ENCODE data around the gene VCPKMT.
A peak's percentile ranks its signal among the peaks of the same experiment; 100 is the strongest.

The VCPKMT gene

DNA sequence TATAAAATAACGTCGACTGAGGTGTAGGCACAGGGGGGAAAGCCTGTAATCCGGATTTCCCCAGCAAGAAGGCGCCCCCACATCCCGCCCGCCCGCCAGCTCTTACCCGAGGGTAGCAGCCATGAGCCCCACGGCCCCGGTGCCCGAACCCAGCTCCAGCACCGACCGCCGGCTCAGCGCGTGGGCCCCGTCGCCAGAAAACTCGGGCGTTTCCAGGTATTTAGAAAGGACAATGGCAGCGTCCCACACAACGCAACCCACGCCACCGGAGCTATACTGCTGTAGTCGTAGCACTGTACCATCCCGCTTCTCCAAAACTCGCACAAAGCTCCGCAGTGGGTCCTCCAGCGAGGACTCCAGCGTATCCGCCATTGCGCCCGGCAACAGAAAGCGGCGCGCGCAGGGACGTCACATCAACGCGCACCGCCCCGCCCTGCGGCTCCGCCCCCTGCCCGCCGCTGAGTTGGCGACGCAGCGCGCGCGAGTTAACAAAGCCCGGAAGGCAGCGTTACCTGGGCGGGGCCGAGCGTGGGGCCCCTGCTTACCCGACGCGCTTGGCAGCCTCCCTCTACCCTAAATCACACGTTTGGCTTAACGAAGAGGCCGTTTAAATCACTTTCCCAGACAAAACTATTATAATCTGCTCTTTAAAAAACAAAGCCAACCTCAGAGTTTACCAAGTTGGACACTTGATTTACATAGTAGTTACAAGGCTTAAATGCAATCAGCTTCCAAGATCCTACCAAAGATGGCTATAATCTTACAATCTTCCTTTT is at the start of gene VCPKMT:
Gene VCPKMT, minus strand, starts transcription at position 392 of the 776 bp plus-strand sequence. Its CDS starts 20 bp downstream, at position 372.
- peak; percentile 96 to 97 for DNase-seq

DNA sequence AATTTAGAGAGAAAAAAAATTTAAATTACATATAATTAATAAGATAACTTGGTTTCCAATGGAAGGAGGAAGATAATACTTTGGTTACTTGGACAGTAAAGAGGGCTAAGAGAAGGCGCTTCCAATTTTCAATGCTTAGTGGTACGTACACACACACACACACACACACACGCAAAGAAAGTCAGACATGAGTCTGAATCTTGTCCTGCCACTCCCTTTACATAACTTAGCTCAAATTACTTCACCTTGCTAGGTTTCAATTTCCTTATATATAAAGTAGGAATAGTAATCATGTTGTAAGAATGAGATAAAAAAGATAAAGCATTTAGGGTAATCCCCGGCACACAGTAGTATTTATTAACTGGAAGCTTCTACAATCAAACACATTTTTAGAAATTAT is 39.7 kb upstream of the VCPKMT start:
- DNase-seq: no peak

DNA sequence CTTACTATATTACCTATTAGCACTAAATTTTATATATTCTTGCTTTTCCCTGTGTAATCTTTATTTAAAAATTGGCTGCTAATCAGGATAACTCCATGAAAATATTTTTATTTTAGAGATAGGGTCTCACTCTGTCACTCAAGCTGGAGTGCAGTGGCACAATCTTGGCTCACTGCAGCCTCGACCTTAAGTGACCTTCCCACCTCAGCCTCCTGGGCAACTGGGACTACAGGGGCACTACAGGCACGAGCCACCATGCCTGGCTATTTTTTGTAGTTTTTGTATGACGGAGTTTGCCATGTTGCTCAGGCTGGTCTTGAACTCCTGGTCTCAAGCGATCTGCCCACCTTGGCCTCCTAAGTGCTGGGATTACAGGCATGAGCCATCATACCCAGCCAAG is 32.4 kb upstream of the VCPKMT start:
- DNase-seq: no peak

- no peak for DNase-seq
Observed at GRCh38 chr14:50139192-50139591, 22.8 kb upstream of the VCPKMT start.

DNA sequence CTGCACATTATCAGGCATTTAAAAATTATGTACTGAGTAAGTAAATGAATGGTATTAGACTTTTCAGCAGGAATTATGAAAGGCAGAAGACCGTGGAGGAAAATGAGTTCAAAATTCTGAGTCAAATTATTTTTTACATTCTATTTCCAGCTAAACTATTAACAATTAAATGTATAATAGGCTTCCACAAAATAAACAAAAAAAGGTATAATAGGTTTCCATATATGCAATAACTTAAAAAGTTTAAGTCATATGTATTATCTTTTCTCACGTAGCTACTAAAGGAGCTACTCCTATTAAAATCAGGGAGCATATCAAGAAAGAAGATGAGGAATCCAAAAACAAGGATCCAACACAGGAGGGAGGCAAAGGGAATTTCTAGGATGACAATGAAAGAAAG is 11.4 kb upstream of the VCPKMT start:
- DNase-seq: no peak

DNA sequence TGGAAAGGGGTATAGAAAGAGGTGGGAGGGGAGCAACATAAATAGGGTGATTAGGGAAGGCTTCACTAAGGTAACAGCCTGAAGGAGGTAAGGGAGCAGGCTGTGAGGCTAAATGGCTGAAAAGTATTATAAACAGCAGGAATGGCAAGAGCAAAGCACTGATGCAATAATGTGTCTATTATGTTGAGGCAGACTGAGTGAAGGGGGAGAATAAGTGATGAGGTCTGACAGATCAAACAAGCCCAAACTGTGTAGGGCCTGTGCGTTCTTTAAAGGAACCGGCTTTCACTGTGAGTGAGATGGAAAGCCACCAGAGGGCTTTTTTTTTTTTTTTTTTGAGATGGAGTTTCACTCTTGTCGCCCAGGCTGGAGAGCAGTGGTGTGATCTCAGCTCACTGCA is 6.7 kb upstream of the VCPKMT start:
- DNase-seq: no peak

DNA sequence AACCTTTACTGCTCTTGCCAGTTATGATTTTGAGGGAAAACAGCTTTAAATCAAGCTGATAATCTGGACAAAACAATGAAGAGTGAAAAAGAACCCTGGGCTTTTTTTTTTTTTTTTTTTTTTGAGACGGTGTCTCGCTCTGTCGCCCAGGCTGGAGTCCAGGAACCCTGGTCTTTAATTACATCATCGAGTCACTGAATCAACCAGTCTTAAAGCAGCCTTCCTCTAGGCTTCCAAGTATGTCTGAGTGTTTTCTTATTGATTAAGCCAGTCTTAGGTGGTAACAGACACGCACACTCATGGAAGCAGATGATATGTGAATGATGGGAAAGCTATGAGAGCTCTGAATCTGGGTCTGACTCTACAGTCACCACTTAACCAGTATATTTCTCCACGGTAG is 5.9 kb upstream of the VCPKMT start:
- DNase-seq: no peak

DNA sequence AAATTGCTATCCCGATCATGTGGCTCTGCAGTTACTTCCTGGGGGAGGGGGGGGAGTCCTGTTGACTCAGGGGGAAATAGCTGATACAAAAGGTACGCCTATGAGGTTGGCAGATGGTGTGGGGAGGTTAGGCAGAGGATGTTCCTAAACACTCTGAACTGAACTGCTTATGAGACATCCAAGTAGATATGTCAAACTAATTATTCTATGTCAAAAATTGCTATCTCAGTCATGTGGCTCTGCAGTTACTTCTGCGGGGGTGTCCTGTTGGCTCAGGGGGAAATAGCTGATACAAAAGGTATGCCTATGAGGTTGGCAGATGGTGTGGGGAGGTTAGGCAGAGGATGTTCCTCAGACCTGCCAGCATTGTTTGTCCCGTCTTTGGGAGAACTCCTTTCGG is 5.1 kb upstream of the VCPKMT start:
- DNase-seq: no peak

- DNase-seq: no peak
Observed at GRCh38 chr14:50117456-50117855, 1.1 kb upstream of the VCPKMT start.

- DNase-seq: no peak
Observed at GRCh38 chr14:50116966-50117365, 594 bp upstream of the VCPKMT start.

GRCh38 chr14:50113381-50114035 is 2.9 kb downstream of the VCPKMT start:
- no peak for DNase-seq

DNA sequence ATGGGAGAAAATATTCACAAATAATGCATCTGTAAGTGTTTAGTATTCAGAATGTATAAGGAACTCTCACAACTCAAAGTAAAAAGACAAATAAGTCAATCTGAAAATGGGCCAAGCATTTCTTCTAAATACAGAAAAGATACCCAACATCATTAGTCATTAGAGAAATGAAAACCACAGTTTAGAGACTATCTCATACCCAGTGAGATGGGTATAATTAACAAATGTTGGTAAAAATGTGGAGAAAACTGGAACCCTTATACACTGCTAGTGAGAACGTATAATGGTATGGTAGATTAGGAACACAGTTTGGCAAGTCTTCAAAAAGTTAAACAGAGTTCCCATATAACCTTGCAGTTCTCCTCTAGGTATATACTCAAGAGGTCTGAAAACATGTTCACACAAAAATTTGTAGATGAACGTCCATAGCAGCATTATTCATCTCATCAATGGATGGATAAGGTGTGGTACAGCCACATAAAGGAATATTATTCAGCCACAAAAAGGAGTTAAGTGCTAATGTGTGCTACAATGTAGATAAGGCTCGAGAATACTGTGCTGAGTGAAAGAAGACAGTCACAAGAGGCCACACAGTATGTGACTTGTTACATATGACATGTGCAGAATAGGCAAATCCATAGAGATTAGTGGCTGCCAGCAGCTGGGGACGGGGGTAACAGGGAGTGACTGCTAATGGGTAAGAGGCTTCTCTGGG is 5.9 kb downstream of the VCPKMT start:
- no peak for DNase-seq

DNA sequence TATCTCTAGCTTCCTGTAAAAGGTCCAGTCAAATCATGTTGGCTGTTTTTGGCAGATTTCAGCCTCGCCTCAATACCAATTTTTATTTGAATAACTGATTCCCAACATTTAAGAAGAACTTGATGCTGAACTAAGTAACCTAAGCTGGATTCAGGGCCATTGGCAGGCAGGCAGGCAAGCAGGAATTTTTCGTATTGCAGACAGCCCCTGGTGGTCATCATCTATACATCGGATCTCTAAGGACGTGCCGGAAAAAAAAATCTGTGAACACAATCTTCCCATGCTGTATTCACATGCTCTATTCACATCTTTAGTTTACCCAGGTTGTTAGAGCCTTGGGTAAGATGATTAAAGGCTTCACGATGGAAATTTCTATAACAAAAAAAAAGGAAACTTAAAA is 7.0 kb downstream of the VCPKMT start:
- DNase-seq: no peak

- DNase-seq: no peak
Observed at GRCh38 chr14:50107850-50108249, 8.5 kb downstream of the VCPKMT start.

- DNase-seq: no peak
Observed at GRCh38 chr14:50106178-50106577, 10.2 kb downstream of the VCPKMT start.

DNA sequence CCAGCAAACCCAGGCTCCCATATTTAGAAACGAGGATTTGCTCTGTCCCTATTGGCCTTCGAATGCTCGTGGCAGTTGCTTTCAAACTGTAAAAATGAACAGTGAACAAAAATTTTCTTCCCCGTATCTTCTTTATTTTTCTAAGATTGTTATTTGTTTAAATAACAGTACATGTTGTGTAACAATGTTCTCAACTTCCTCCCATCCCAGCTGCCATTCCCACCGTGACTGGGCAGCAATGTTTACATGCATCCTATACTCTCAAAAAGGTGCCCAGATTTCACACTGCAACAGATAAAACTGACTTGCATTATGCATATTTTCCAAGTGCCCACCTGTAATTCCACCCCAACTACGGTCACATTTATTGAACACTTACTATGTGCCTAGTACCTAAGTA is 12.8 kb downstream of the VCPKMT start:
- DNase-seq: no peak

DNA sequence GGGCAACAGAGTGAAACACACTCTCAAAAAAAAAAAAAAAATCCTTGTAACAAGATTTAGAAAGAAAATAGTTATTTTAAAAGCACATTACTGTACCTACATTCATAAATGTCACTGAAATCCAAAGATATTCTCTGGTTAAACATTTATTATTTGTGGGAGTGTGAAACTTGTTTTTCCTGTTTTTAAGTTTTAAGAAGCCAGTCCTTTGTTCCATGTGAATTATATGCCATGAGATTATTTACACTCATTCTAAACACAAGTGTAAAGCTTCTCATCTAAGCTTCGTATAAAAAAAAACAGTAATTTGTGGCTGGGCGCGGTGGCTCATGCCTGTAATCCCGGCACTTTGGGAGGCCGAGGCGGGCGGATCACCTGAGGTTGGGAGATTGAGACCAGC is 15.0 kb downstream of the VCPKMT start:
- no peak for DNase-seq

DNA sequence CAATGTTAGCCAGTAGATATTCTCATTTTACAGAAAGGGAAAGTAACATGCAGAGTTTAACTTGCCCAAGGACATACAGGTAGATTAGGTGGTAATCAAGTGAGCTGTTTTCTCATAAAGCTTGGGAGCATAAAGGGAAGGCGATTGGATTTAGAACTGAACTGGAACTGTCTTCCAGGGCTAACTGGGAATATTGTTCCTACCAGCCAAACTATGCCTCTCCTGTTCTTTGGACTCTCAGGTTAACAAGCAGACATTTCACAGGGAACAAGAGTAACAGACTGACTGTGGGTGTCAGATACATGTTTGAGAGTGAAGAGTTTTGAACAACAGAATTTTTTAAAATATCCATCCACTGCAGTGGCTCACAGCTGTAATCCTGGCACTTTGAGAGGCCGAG is 15.6 kb downstream of the VCPKMT start:
- no peak for DNase-seq

DNA sequence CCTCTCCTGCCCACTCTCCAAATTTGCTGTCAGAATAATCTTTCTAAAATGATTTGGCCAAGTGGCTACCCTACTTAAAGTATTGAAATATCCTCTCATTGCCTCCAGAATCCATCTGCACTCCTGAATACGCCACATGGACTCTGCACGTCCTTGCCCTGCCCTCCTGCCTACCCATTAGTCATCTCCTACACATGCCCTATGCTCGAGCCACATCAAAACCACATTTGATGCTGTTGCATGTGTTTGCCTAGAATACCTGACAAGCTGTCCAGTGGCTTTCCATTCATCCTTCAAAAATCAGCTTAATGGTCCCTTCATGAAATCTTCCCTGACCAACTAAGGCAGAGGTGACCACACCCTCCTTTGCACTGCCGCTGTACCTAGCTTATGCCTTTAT is 17.0 kb downstream of the VCPKMT start:
- DNase-seq: no peak

DNA sequence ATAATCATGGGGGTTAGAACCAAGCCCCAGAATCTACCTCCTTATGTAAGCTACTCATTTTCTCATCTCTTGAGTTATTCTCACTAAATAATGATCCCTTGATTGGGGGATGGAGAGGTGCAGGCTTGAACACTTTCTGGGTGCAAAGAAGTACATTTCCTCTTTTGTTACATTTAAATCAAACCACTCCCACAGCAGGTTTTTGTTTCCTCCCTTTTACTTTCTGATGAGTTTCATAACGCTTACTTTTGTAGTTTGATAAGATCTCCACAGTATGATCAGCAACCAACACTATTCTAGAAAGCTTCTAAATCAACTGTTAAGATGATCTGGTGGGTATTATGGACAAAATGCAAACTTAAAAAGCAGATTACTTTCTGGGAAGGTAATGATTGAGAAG is 20.5 kb downstream of the VCPKMT start:
- DNase-seq: no peak

- DNase-seq: no peak
Observed at GRCh38 chr14:50094056-50094755, 22.2 kb downstream of the VCPKMT start.

DNA sequence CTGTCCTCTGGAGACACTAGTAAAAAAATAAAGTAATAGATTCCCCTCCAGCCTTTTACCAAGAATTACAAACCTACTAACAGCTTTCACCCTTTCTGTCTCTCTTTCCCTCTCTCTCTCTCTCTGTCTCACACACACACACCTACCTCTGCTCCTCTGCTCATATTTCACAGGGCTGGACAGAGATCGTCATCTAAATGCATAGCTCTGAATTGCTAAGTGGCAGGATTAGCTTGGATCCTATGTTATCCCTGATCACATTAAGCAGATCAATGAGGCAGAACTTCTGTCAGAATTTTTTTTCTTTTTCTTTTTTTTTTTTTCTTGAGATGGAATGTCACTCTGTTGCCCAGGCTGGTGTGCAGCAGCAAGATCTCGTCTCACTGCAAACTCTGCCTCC is 22.9 kb downstream of the VCPKMT start:
- no peak for DNase-seq

DNA sequence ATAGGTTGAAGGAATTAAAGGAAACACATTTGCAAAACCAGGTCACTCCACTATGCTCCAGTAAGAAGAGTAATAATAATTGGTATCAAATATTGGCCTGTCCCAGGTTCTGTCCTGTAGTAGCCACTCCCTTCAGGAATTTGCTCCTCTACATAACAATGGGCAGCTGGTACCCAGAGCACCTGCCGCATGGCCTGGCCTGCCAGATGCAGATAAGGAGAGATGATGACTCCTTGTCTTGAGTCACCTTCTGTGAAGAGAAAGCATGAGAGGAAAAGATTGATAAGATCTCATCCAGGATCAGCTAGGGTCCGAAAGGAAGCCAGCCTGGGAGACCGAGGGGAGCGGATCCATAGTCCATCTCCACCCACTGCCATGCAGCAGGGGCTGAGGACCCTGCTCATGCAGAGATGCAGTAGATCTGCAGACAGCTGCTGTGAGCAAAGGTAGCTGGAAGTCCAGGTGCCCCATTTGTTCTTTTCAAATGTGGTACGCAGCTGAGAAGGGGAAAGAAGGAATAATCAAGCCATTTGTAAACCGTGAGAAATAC is 24.3 kb downstream of the VCPKMT start:
- no peak for DNase-seq
